ENCODE data around the gene KLF13.

DNA sequence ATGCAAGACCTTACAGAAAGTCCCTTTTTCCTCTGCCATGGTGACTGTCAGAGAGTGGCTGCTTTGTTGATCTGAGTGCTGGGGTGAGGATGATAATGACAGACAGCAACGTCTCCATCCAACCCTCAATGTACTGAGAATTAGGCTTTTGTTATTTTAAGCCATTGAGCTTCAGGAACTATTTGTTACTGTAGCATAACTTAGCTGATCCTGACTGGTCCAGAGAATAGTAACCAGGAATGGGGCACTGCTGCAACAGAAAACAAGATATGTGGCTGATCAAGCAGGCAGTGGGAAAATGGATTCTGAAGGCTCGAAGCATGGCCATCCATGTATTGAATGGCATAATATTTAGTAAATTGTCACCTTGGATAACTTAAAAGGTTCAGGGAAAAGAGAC, 5.2 kb upstream of the KLF13 start:
- TF ChIP-seq, protein P1, sequence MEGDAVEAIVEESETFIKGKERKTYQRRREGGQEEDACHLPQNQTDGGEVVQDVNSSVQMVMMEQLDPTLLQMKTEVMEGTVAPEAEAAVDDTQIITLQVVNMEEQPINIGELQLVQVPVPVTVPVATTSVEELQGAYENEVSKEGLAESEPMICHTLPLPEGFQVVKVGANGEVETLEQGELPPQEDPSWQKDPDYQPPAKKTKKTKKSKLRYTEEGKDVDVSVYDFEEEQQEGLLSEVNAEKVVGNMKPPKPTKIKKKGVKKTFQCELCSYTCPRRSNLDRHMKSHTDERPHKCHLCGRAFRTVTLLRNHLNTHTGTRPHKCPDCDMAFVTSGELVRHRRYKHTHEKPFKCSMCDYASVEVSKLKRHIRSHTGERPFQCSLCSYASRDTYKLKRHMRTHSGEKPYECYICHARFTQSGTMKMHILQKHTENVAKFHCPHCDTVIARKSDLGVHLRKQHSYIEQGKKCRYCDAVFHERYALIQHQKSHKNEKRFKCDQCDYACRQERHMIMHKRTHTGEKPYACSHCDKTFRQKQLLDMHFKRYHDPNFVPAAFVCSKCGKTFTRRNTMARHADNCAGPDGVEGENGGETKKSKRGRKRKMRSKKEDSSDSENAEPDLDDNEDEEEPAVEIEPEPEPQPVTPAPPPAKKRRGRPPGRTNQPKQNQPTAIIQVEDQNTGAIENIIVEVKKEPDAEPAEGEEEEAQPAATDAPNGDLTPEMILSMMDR (IDR thresholded peaks at IDR 0.05) = no peak
- no peak for TF ChIP-seq POLR2A (IDR thresholded peaks at IDR 0.05)
